ENCODE data around the gene TCEANC2.
"Not testable (repeated sequence)": the region's sequence is repeated elsewhere in the genome, so short reads cannot be mapped to it uniquely, and the experiment has no call there.

TCEANC2 gene

GRCh38 chr1:54094001-54094729 is 40.8 kb downstream of the TCEANC2 start:
- no peak for DNase-seq (ENCODE audit: low read depth)
- TF ChIP-seq CTCF (conservative IDR thresholded peaks at IDR 0.05; ENCODE audit: low read length): no peak
- no peak overlapping the region for H3K4me3 ChIP-seq (ENCODE audit: low read length)

- H3K4me3 ChIP-seq (ENCODE audit: low read length); DNase-seq (ENCODE audit: low read depth): not testable (repeated sequence)
Measured at GRCh38 chr1:54094730-54095105, 41.3 kb downstream of the TCEANC2 start.

- TF ChIP-seq CTCF (conservative IDR thresholded peaks at IDR 0.05; ENCODE audit: low read length): no peak
- no peak overlapping the region for H3K4me3 ChIP-seq (ENCODE audit: low read length)
- no peak for DNase-seq (ENCODE audit: low read depth)
Measured at GRCh38 chr1:54095546-54096226, 42.3 kb downstream of the TCEANC2 start.

- no peak for DNase-seq (ENCODE audit: low read depth)
- TF ChIP-seq CTCF (conservative IDR thresholded peaks at IDR 0.05; ENCODE audit: low read length): no peak
- no peak overlapping the region for H3K4me3 ChIP-seq (ENCODE audit: low read length)
Measured at GRCh38 chr1:54096227-54096876, 42.9 kb downstream of the TCEANC2 start.

GRCh38 chr1:54096877-54097240 is 43.5 kb downstream of the TCEANC2 start:
- H3K4me3 ChIP-seq (ENCODE audit: low read length): no peak overlapping the region
- no peak for TF ChIP-seq CTCF (conservative IDR thresholded peaks at IDR 0.05; ENCODE audit: low read length)
- no peak for DNase-seq (ENCODE audit: low read depth)

GRCh38 chr1:54099061-54099610 is 45.7 kb downstream of the TCEANC2 start:
- no peak for DNase-seq (ENCODE audit: low read depth)
- no peak overlapping the region for H3K4me3 ChIP-seq (ENCODE audit: low read length)
- no peak for TF ChIP-seq CTCF (conservative IDR thresholded peaks at IDR 0.05; ENCODE audit: low read length)

GRCh38 chr1:54100500-54100899 is 47.1 kb downstream of the TCEANC2 start:
- no peak overlapping the region for H3K4me3 ChIP-seq (ENCODE audit: low read length)
- DNase-seq (ENCODE audit: low read depth): no peak
- TF ChIP-seq CTCF (conservative IDR thresholded peaks at IDR 0.05; ENCODE audit: low read length): no peak

Data from AG10803 (cell line).